ENCODE data around the gene RNF220. TPM values are rescaled to one million over a fixed set of nuclear protein-coding genes. Genes with fewer than 3 reads are reported as not detected.

Gene RNF220
- total RNA-seq, 4 donors from 2014 or later = 45.8 to 169 (median 89.4) TPM

DNA sequence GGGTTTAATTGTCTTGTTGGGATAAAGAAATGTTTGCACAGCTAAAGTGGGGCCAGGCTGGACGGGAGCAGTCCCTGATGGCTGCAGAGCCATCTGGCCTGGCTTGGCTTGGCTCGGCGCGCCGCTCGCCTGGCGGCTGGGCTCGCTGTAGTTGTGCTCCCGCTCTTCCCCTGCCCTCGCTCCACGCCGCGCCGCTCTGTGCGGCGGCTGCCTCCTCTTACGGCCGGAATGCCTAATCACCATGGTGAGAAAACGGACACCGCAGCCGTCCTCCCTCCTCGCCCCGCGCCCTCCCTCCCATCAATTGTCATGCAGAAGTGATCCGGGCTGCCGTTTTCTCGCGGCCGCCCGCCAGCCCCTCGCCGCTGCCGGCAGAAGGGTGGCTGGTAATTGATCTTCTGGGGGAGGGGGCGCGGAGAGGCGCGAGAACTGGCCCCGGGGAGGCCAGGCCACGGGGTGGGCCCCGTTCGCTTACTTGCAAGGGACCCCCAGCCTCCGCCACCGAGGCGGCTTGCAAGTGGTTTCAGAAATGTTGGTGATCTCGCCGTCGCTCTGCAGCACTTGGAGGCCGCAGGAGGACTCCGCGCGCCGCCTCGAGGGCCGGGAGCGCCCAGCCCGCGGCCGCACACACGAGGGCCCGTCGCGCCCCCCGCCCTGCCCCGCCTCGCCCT lies 12.4 kb downstream of the RNF220 start:
- DNase-seq = no peak
- TF ChIP-seq EP300 (IDR thresholded peaks at IDR 0.05; ENCODE audit: low read depth) = no peak
- TF ChIP-seq, protein P1, sequence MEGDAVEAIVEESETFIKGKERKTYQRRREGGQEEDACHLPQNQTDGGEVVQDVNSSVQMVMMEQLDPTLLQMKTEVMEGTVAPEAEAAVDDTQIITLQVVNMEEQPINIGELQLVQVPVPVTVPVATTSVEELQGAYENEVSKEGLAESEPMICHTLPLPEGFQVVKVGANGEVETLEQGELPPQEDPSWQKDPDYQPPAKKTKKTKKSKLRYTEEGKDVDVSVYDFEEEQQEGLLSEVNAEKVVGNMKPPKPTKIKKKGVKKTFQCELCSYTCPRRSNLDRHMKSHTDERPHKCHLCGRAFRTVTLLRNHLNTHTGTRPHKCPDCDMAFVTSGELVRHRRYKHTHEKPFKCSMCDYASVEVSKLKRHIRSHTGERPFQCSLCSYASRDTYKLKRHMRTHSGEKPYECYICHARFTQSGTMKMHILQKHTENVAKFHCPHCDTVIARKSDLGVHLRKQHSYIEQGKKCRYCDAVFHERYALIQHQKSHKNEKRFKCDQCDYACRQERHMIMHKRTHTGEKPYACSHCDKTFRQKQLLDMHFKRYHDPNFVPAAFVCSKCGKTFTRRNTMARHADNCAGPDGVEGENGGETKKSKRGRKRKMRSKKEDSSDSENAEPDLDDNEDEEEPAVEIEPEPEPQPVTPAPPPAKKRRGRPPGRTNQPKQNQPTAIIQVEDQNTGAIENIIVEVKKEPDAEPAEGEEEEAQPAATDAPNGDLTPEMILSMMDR (IDR thresholded peaks at IDR 0.05) = no peak
- no peak for TF ChIP-seq POLR2AphosphoS5 (IDR thresholded peaks at IDR 0.05)
- TF ChIP-seq POLR2A (IDR thresholded peaks at IDR 0.05) = no peak
- H3K27ac ChIP-seq = no peak overlapping the region
- H3K4me1 ChIP-seq = peaks cover 3 to 16% (median 11%) of the 10 kb centered on the region in 4 donors
- peak overlapping the region in 3 of 4 donors; percentile 1 to 39 (median 7) for H3K4me3 ChIP-seq
- H3K27me3 ChIP-seq = peaks cover 98% of the 10 kb centered on the region
- WGBS, 2 donors (ENCODE audit: low coverage in 1 of 2) = 7% methylated on average over 36 of the region's 65 CpGs; no CpG with 5 or more reads in 1 of the 2 donors
- no peaks in the 10 kb centered on the region for H3K36me3 ChIP-seq
- in situ Hi-C loops (cut with MboI; ENCODE audit: low pct_ligation_motif_present in 1 of 4, low pct_unique_long_range_greater_than_20kb in 1 of 4, low sequenced_read_pairs in 3 of 4) = no loop called here
- intact Hi-C loops (cut with DNase I; ENCODE audit: low total_unique reads) = no loop called here
- no peaks in the 10 kb centered on the region for H3K9me3 ChIP-seq

DNA sequence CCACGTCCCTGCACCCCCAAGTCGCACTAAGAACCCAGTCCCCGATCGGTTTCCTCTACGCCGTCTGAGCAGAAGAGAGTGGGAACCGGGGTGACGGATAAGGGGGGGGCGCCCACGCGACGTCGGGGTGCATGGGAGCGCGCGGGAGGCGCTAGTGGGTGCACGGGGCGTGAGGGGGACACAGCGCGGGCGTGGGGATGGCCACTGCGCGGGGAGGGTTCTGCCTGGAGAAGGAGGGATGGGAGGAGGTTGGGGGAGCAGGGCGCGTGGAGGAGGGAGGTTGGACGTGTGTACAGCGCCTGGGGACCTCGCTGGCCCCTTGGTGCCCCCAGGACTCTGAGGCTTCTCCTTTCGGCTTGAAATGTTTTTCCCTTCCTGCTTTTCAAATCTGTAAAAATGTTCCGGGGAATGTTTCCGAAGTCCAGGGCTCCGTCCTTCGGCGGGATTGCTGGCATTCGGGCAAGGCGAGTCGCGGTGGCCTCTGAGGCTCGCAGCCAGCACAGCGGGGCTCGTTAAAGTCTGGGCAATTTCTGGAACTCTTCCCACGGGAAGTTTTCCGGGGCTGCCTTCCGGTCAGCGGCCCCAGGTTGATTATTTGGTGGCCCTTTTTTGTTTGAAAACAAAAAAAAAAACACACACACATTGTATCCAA lies 13.1 kb downstream of the RNF220 start:
- H3K27me3 ChIP-seq = peaks cover 93% of the 10 kb centered on the region
- no peak for DNase-seq
- H3K4me1 ChIP-seq = peaks cover 3 to 16% (median 11%) of the 10 kb centered on the region in 4 donors
- in situ Hi-C loops (cut with MboI; ENCODE audit: low pct_ligation_motif_present in 1 of 4, low pct_unique_long_range_greater_than_20kb in 1 of 4, low sequenced_read_pairs in 3 of 4) = no loop called here
- H3K27ac ChIP-seq = no peak overlapping the region
- 2 to 13% methylated on average over 30 to 45 of the region's 46 CpGs for WGBS, 2 donors (ENCODE audit: low coverage in 1 of 2)
- H3K9me3 ChIP-seq = no peaks in the 10 kb centered on the region
- intact Hi-C loops (cut with DNase I; ENCODE audit: low total_unique reads) = no loop called here
- H3K4me3 ChIP-seq = peak overlapping the region in 2 of 4 donors; percentile 7 to 39
- TF ChIP-seq POLR2A (IDR thresholded peaks at IDR 0.05) = no peak
- TF ChIP-seq, protein P1 (IDR thresholded peaks at IDR 0.05) = no peak
- TF ChIP-seq EP300 (IDR thresholded peaks at IDR 0.05; ENCODE audit: low read depth) = no peak
- TF ChIP-seq POLR2AphosphoS5 (IDR thresholded peaks at IDR 0.05) = no peak
- H3K36me3 ChIP-seq = no peaks in the 10 kb centered on the region

DNA sequence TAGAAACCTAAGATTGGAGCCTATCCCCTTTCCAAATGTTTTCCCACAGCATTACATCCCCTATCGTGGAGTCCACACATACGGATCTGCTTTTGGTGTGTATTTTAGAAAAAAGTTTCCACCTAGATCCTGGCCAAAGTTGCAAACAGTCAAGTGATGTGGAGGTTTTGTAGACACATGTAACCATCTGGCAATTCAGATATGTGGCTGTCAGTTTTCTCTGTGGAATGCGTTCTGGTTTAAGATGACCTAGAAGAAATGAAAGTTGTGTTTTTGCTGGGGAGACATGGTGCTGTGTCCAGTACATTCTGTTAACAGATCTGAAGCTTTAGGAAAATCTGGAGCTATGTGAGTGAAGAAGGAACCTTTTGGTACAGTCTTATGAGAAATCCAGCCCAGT lies 14.8 kb downstream of the RNF220 start:
- H3K4me3 ChIP-seq = no peak overlapping the region
- no peak for DNase-seq
- no peaks in the 10 kb centered on the region for H3K9me3 ChIP-seq
- peaks cover 75% of the 10 kb centered on the region for H3K27me3 ChIP-seq
- H3K4me1 ChIP-seq = peaks cover 3 to 26% (median 11%) of the 10 kb centered on the region in 4 donors
- intact Hi-C loops (cut with DNase I; ENCODE audit: low total_unique reads) = no loop called here
- in situ Hi-C loops (cut with MboI; ENCODE audit: low pct_ligation_motif_present in 1 of 4, low pct_unique_long_range_greater_than_20kb in 1 of 4, low sequenced_read_pairs in 3 of 4) = no loop called here
- H3K36me3 ChIP-seq = no peaks in the 10 kb centered on the region
- 55 to 56% methylated on average over 2 to 3 of the region's 3 CpGs for WGBS, 2 donors (ENCODE audit: low coverage in 1 of 2)
- no peak overlapping the region for H3K27ac ChIP-seq
- TF ChIP-seq POLR2A (IDR thresholded peaks at IDR 0.05) (no peak), EP300 (IDR thresholded peaks at IDR 0.05; ENCODE audit: low read depth) (no peak), POLR2AphosphoS5 (IDR thresholded peaks at IDR 0.05) (no peak)
- TF ChIP-seq, protein P1 (IDR thresholded peaks at IDR 0.05) = no peak

DNA sequence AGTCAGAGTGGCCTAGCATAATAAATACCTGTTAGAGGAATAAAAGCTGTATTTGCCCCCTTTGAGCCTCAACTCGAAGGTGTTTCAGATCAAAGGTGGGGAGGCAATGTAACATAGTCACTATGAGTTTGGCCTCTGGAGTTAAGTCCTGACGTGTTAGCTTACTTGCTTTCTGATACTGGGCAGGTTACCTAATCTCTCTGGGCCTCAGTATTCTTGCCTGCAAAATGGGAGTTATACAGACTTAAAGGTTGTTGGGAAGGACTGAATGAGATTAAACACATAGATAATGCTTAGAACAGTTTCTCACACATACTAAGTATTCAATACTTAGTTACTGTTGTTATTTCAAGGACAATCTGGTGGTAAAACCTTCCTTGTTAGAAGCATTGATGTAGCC lies 15.5 kb downstream of the RNF220 start:
- intact Hi-C loops (cut with DNase I; ENCODE audit: low total_unique reads) (no loop called here), in situ Hi-C loops (cut with MboI; ENCODE audit: low pct_ligation_motif_present in 1 of 4, low pct_unique_long_range_greater_than_20kb in 1 of 4, low sequenced_read_pairs in 3 of 4) (no loop called here)
- Histone ChIP-seq H3K36me3 (no peaks in the 10 kb centered on the region), H3K27ac (no peak overlapping the region), H3K4me3 (no peak overlapping the region), H3K9me3 (no peaks in the 10 kb centered on the region), H3K27me3 (peaks cover 69% of the 10 kb centered on the region), H3K4me1 (peaks cover 3 to 26% (median 11%) of the 10 kb centered on the region in 4 donors)
- TF ChIP-seq, protein P1 (IDR thresholded peaks at IDR 0.05) = no peak
- TF ChIP-seq POLR2AphosphoS5 (IDR thresholded peaks at IDR 0.05) (no peak), POLR2A (IDR thresholded peaks at IDR 0.05) (no peak), EP300 (IDR thresholded peaks at IDR 0.05; ENCODE audit: low read depth) (no peak)
- WGBS, 2 donors (ENCODE audit: low coverage in 1 of 2) = 85% methylated on average over 2 of the region's 2 CpGs; no CpG with 5 or more reads in 1 of the 2 donors
- DNase-seq = no peak
